HCT116 (cell line): ENCODE data around the gene WDR27. TPM values are rescaled to one million over a fixed set of nuclear protein-coding genes. Genes with fewer than 3 reads are reported as not detected.

Experiments used
- ATAC-seq: fragments of 200-7000 bp; cut with Tn5 transposase; 2 replicates; pipeline ENCODE4 v1.9.1; 2020; ENCODE audit warnings: mild to moderate bottlenecking, moderate library complexity
- BruUV-seq: library from RNA; stranded (reverse); fragments of 400-500 nt; replicated peaks from 2 replicates; lab custom pipeline; 2021; lab: Mats Ljungman, UMichigan
- CTCF ChIA-PET: fragments of 300-600 bp; sonication (Branson Sonifier 250); formaldehyde crosslinking; loops from one replicate; lab custom pipeline; 2021; ENCODE audit warnings: antibody characterized with exemption; lab: Charles Lee
- POLR2A ChIA-PET: fragments of 300-600, 350-600 bp; sonication (Branson Sonifier 250); formaldehyde crosslinking; loops from one replicate; lab custom pipeline; 2021; ENCODE audit warnings: antibody characterized with exemption; lab: Charles Lee
- RAD21 ChIA-PET, 2 experiments: fragments of 300-600 bp; sonication (Branson Sonifier 250); formaldehyde crosslinking; loops; one replicate each; lab custom pipeline; 2023; ENCODE audit warnings: low total read pairs in 2 of 2; ENCODE audit not compliant: uncharacterized antibody in 2 of 2, unreplicated experiment in 2 of 2, low non-redundant PET in 1 of 2; lab: Charles Lee
- DNase-seq: peaks from one replicate; pipeline ENCODE4 v3.0.0-alpha.2; 2010; ENCODE audit warnings: low read depth, low spot score
- H2AFZ ChIP-seq: fragments of 200-600 bp; shearing (Covaris generic), sonication (generic); 2 replicates; pipeline ENCODE4 v1.6.1; 2017; ENCODE audit warnings: low read depth, mixed run types, mixed read lengths, antibody characterized with exemption, low read length; ENCODE audit not compliant: poor library complexity, severe bottlenecking
- H3K27ac ChIP-seq: 2 replicates; pipeline ENCODE4 v1.5.1; 2012; ENCODE audit warnings: low read depth, low read length
- H3K27me3 ChIP-seq: fragments of 200-600 bp; sonication (generic); 2 replicates; pipeline ENCODE4 v1.6.1; 2016; ENCODE audit warnings: mixed run types, low read length, mixed read lengths; ENCODE audit not compliant: insufficient read depth
- H3K36me3 ChIP-seq, 2 experiments: fragments of 200-500 bp in 1 of 2; fragments of 200-600 bp in 1 of 2; sonication (Bioruptor generic) in 1 of 2; sonication (generic) in 1 of 2; 2 replicates each; pipeline versions ENCODE4 v1.5.1 to v1.6.1; 2014 to 2016; ENCODE audit warnings: low read length in 2 of 2, inconsistent platforms in 1 of 2, mixed read lengths in 1 of 2, mixed run types in 1 of 2; ENCODE audit not compliant: insufficient read depth in 2 of 2, control insufficient read depth in 1 of 2
- H3K4me1 ChIP-seq, 2 experiments: fragments of 200-600 bp in 1 of 2; sonication (generic) in 1 of 2; 2 replicates each; pipeline versions ENCODE4 v1.5.1 to v1.6.1; 2012 to 2017; ENCODE audit warnings: low read length in 2 of 2, inconsistent platforms in 1 of 2, mild to moderate bottlenecking in 1 of 2, mixed read lengths in 1 of 2, mixed run types in 1 of 2, moderate library complexity in 1 of 2; ENCODE audit not compliant: insufficient read depth in 2 of 2, control insufficient read depth in 1 of 2
- H3K4me2 ChIP-seq: fragments of 200-600 bp; sonication (generic); 2 replicates; pipeline ENCODE4 v1.6.1; 2017; ENCODE audit warnings: mixed run types, low read length, mixed read lengths
- H3K4me3 ChIP-seq, 2 experiments: fragments of 200-600 bp in 1 of 2; sonication (generic) in 1 of 2; replicated peaks in 1 of 2; 2 replicates each; pipeline ENCODE4 v1.5.1; 2011 to 2016; ENCODE audit warnings: low read length in 2 of 2, control low read depth in 1 of 2, low read depth in 1 of 2, mild to moderate bottlenecking in 1 of 2, mixed read lengths in 1 of 2, mixed run types in 1 of 2
- H3K79me2 ChIP-seq: fragments of 200-600 bp; sonication (generic); 2 replicates; pipeline ENCODE4 v1.6.1; 2017; ENCODE audit warnings: mild to moderate bottlenecking, mixed run types, low read length, moderate library complexity, mixed read lengths; ENCODE audit not compliant: insufficient read depth
- H3K9ac ChIP-seq: fragments of 200-600 bp; sonication (generic); 2 replicates; pipeline ENCODE4 v1.6.1; 2016; ENCODE audit warnings: low read length, mixed read lengths
- H3K9me2 ChIP-seq: fragments of 200-600 bp; sonication (generic), shearing (Covaris generic); 2 replicates; pipeline ENCODE4 v1.6.1; 2017; ENCODE audit warnings: mixed run types, mild to moderate bottlenecking, moderate library complexity; ENCODE audit not compliant: insufficient read depth
- H3K9me3 ChIP-seq, 2 experiments: fragments of 200-500 bp in 1 of 2; fragments of 200-600 bp in 1 of 2; sonication (Bioruptor generic) in 1 of 2; sonication (generic) in 1 of 2; 2 replicates each; pipeline ENCODE4 v1.6.1; 2014 to 2017; ENCODE audit warnings: low read length in 2 of 2, mixed read lengths in 2 of 2, inconsistent platforms in 1 of 2, low read depth in 1 of 2, mild to moderate bottlenecking in 1 of 2, mixed run types in 1 of 2, moderate library complexity in 1 of 2; ENCODE audit not compliant: control insufficient read depth in 1 of 2, insufficient read depth in 1 of 2
- H4K20me1 ChIP-seq: fragments of 200-600 bp; sonication (generic), shearing (Covaris generic); 2 replicates; pipeline ENCODE4 v1.6.1; 2017; ENCODE audit warnings: mixed run types, mild to moderate bottlenecking, moderate library complexity; ENCODE audit not compliant: insufficient read depth
- CBX3 ChIP-seq: IDR thresholded peaks from 2 replicates; pipeline ENCODE4 v1.6.1; 2012; ENCODE audit warnings: low read depth
- EGR1 ChIP-seq: IDR thresholded peaks from 2 replicates; pipeline ENCODE4 v1.6.1; 2012; ENCODE audit warnings: low read depth
- ELF1 ChIP-seq: IDR thresholded peaks from 2 replicates; pipeline ENCODE4 v1.6.1; 2012; ENCODE audit warnings: low read depth, borderline replicate concordance
- EZH2phosphoT487 ChIP-seq: fragments of 200-600 bp; IDR thresholded peaks from 2 replicates; pipeline ENCODE4 v1.6.1; 2018; ENCODE audit warnings: antibody characterized with exemption, borderline replicate concordance
- JUND ChIP-seq: IDR thresholded peaks from 2 replicates; pipeline ENCODE4 v1.6.1; 2012
- POLR2A ChIP-seq: IDR thresholded peaks from 2 replicates; pipeline ENCODE4 v1.7.0; 2011; ENCODE audit warnings: borderline replicate concordance; ENCODE audit not compliant: insufficient read depth, insufficient read length; ENCODE audit errors: extremely low read depth
- POLR2AphosphoS5 ChIP-seq: IDR thresholded peaks from 2 replicates; pipeline ENCODE4 v1.6.1; 2011; ENCODE audit warnings: mild to moderate bottlenecking, low read depth, low read length, moderate library complexity
- RAD21 ChIP-seq: IDR thresholded peaks from 2 replicates; pipeline ENCODE4 v1.6.1; 2012; ENCODE audit warnings: low read depth, mild to moderate bottlenecking
- SIN3A ChIP-seq: IDR thresholded peaks from 2 replicates; pipeline ENCODE4 v1.6.1; 2012; ENCODE audit warnings: low read depth
- SP1 ChIP-seq: IDR thresholded peaks from 2 replicates; pipeline ENCODE4 v1.6.1; 2012; ENCODE audit warnings: low read depth
- ZFX ChIP-seq: fragments of 450-650 bp; IDR thresholded peaks from 2 replicates; pipeline ENCODE4 v1.6.1; 2017
- intact Hi-C: fragments of 100-400 bp; cut with micrococcal nuclease; formaldehyde crosslinking; loops from 2 replicates; pipeline ENCODE4 v1.10.0; 2022
- total RNA-seq: library from RNA; stranded (reverse); gene quantifications from one replicate; pipeline ENCODE4 v1.2.1, GENCODE V29; 2021; ENCODE audit not compliant: unreplicated experiment
- TF ChIP-seq, protein P1 (sequence below): IDR thresholded peaks from 2 replicates; pipeline ENCODE4 v1.6.1; 2011; ENCODE audit warnings: mild to moderate bottlenecking, low read length, moderate library complexity; ENCODE audit not compliant: insufficient replicate concordance; ENCODE audit errors: extremely low read depth
- TF ChIP-seq, protein P2 (sequence below): IDR thresholded peaks from 2 replicates; pipeline ENCODE4 v1.6.1; 2012; ENCODE audit warnings: low read depth

Gene WDR27
- total RNA-seq, 1 experiment from 2014 or later = 60.6 TPM

DNA sequence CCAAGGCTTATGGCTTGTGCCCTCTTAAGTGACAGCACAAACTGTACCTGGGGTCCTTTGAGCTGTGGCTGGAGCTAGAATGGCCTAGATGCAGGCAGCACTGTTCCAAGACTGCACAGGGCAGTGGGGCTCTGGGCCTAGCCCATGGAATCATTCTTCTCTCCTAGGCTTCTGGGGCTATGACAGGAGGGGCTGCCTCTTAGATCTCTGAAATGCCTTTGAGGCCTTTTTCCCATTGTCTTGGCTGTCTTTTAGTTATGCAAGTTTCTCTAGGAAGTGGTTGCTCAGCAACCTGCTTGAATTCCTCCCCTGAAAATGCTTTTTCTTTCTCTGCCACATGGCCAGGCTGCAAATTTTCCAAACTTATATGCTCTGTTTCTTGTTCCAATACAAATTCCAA, 183.4 kb downstream of the WDR27 start:
- BruUV-seq = no TSS peak
- H3K9me2 ChIP-seq = no peaks in the 10 kb centered on the region
- H2AFZ ChIP-seq = no peak overlapping the region
- ChIA-PET POLR2A (no interaction called here), RAD21 (no interaction called here), CTCF (no interaction called here)
- no peak overlapping the region for H3K27ac ChIP-seq
- H3K4me2 ChIP-seq = no peak overlapping the region
- no peaks in the 10 kb centered on the region for H3K4me1 ChIP-seq
- no peaks in the 10 kb centered on the region for H3K27me3 ChIP-seq
- no peaks in the 10 kb centered on the region for H3K9me3 ChIP-seq
- no peak for DNase-seq
- intact Hi-C loops = no loop called here
- H3K79me2 ChIP-seq = no peaks in the 10 kb centered on the region
- no peak for ATAC-seq
- no peak overlapping the region for H3K4me3 ChIP-seq
- H4K20me1 ChIP-seq = no peaks in the 10 kb centered on the region
- H3K36me3 ChIP-seq = no peaks in the 10 kb centered on the region
- no peak overlapping the region for H3K9ac ChIP-seq
- TF ChIP-seq, protein P1, sequence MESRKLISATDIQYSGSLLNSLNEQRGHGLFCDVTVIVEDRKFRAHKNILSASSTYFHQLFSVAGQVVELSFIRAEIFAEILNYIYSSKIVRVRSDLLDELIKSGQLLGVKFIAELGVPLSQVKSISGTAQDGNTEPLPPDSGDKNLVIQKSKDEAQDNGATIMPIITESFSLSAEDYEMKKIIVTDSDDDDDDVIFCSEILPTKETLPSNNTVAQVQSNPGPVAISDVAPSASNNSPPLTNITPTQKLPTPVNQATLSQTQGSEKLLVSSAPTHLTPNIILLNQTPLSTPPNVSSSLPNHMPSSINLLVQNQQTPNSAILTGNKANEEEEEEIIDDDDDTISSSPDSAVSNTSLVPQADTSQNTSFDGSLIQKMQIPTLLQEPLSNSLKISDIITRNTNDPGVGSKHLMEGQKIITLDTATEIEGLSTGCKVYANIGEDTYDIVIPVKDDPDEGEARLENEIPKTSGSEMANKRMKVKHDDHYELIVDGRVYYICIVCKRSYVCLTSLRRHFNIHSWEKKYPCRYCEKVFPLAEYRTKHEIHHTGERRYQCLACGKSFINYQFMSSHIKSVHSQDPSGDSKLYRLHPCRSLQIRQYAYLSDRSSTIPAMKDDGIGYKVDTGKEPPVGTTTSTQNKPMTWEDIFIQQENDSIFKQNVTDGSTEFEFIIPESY = no peak
- TF ChIP-seq RAD21 = no peak
- TF ChIP-seq POLR2AphosphoS5 = no peak
- TF ChIP-seq POLR2A = no peak

DNA sequence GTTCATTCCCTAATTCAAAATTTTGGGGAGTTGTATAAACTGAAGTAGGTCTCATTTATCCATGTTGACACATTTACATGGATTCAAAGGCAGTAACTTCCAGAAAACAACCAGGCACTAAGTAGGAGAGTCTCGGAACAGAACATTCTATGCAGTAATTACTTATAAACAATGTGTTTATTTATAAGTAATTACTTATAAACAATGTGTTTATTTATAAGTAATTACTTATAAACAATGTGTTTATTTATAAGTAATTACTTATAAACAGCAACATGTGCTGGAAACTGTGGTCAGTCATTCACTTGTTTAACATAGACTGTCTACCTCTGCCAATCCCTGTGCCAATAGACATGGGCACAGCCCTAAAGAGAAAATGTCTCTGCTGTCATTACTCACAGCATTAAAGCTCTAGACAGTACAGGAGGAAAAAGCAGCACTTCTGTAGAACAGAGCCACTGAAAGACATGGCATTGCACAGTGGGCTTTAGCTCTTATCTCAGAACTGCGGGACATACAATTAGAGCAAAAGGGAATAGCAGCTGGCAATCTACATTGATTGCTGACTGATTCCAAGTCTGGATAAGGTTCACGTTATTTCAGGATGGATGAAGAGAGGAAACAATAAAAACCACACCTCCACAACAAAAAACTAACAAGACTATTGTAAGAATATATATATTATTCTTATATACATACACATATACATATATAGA, 188.2 kb downstream of the WDR27 start:
- Histone ChIP-seq H2AFZ (no peak overlapping the region), H3K4me1 (no peaks in the 10 kb centered on the region), H3K9ac (no peak overlapping the region), H3K9me2 (no peaks in the 10 kb centered on the region), H3K9me3 (no peaks in the 10 kb centered on the region), H3K79me2 (no peaks in the 10 kb centered on the region), H3K27ac (no peak overlapping the region), H3K4me3 (no peak overlapping the region), H4K20me1 (no peaks in the 10 kb centered on the region), H3K4me2 (no peak overlapping the region), H3K27me3 (no peaks in the 10 kb centered on the region), H3K36me3 (no peaks in the 10 kb centered on the region)
- DNase-seq = no peak
- no peak for ATAC-seq
- ChIA-PET CTCF (no interaction called here), RAD21 (no interaction called here), POLR2A (no interaction called here)
- intact Hi-C loops = no loop called here
- no TSS peak for BruUV-seq
- TF ChIP-seq RAD21 (no peak), ELF1 (no peak), POLR2AphosphoS5 (no peak), CBX3 (no peak), SIN3A (no peak), EZH2phosphoT487 (no peak), ZFX (no peak), EGR1 (no peak), SP1 (no peak), JUND (no peak)
- TF ChIP-seq, protein P2, sequence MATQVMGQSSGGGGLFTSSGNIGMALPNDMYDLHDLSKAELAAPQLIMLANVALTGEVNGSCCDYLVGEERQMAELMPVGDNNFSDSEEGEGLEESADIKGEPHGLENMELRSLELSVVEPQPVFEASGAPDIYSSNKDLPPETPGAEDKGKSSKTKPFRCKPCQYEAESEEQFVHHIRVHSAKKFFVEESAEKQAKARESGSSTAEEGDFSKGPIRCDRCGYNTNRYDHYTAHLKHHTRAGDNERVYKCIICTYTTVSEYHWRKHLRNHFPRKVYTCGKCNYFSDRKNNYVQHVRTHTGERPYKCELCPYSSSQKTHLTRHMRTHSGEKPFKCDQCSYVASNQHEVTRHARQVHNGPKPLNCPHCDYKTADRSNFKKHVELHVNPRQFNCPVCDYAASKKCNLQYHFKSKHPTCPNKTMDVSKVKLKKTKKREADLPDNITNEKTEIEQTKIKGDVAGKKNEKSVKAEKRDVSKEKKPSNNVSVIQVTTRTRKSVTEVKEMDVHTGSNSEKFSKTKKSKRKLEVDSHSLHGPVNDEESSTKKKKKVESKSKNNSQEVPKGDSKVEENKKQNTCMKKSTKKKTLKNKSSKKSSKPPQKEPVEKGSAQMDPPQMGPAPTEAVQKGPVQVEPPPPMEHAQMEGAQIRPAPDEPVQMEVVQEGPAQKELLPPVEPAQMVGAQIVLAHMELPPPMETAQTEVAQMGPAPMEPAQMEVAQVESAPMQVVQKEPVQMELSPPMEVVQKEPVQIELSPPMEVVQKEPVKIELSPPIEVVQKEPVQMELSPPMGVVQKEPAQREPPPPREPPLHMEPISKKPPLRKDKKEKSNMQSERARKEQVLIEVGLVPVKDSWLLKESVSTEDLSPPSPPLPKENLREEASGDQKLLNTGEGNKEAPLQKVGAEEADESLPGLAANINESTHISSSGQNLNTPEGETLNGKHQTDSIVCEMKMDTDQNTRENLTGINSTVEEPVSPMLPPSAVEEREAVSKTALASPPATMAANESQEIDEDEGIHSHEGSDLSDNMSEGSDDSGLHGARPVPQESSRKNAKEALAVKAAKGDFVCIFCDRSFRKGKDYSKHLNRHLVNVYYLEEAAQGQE = no peak
